Stimulated activated CD4-positive, alpha-beta T cell treated with anti-CD3 and anti-CD28 coated beads, TNF-alpha, amount 100 ng/mL, for 1 hour (primary cell): ENCODE data around the gene PORCN.
"Not testable (repeated sequence)": the region's sequence is repeated elsewhere in the genome, so short reads cannot be mapped to it uniquely, and the experiment has no call there.

Experiments used
- DNase-seq, 3 donors: peaks; one replicate each; pipeline ENCODE4 v3.0.0-alpha.2; 2020; ENCODE audit warnings: low read depth in 3 of 3, low spot score in 1 of 3

PORCN gene

DNA sequence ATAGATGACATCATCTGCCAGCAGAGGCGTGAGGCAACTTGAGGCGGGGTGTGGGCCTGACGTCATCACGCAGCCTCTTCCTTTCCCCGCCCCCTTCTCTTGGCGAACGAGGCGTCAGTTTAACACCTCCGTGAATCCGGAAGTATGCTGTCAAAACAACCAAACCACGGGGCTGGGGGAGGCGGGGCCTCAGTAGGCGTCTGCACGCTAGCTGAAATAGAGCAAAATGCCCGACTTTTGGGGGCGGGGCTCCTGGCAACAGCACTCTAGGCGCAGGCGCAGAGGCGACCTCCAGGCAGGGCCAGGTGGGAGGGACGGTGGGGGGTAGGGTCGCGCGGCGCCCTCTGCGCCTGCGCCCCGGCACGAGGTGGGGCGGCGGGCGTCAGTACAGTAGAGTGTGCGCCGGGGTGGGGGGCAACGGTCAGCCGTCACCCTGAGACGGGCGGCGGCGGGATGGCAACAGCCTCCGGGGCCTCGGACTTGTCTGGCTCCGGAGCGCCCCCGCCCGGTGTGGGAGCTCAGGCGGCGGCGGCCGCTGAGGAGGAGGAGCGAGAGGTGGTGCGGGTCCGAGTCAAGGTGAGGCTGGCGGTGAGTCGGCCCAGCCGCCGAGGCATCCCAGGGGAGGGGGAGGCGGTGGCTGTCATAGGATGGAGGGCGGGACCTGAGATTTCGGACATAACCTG lies 30.7 kb downstream of the PORCN start, which contains the start of gene TBC1D25:
TBC1D25 (plus strand) TSS at position 370 of the 683 bp plus-strand sequence; CDS start at position 454, 84 bp downstream.
- peak; percentile 90 to 95 (median 93) for DNase-seq

DNA sequence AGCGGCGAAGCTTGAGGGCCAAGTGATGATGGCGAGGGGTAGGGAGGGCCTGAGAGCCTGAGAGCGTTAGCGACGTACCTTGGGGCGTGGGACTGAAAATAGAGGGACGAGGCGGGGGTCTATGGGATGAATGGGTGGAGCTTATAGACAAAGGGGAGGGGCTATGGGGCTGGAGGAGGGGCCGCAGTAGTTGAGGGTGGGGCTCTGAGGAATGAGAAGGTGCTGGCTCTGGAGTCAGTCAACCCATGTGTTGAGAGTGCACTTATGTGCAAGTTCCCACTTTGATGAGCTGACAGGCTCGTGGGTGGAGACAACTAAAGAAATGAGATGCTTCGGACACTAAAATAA lies 31.2 kb downstream of the PORCN start:
- DNase-seq, result peak in 1 of 3 donors; percentile 24

DNA sequence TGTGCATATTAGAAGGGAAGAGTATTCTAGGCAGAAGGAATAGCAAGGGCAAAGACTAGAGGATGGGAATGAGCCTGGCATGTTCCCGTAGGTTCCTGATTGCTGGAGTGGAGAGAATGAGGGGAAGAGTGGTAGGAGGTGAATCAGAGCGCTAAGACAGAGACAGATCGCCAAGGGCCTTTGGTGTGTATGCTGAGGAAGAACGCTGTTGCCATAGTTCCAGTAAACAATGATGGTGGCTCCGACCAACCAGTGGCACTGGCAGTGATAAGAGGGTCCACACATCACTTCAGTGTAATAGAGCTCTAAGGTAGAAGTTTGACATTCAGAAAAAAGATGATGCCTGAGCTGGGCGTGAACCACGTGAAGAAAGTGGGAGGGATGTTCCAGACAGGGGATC lies 31.7 kb downstream of the PORCN start:
- no peak for DNase-seq

DNA sequence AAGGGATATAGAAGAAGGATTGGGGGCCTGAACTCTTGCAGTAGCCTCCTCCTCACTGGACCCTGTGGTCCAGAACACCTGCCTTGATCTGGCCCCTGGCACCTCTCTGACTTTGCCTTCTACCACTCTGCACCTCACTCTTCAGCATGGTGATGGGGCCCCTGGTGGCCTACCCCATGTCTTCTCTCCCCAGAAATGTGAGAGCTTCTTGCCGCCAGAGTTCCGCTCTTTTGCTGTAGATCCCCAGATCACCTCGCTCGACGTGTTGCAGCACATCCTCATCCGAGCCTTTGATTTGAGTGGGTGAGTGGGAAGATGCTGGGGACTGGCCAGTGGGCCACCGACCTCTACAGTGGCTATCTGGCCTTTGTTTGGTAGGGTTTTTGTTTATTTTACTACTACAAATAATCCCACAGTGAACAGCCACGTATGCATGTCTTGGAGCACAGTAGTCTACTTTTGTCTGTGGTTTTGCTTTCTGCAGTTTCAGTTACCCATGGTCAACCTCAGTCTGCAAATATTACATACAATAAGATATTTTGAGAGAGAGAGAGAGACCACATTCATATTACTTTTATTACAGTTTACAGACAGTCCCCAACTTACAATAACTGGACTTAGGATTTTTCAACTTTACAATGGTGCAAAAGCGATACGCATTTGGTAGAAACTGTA lies 32.5 kb downstream of the PORCN start:
- DNase-seq, result no peak

DNA sequence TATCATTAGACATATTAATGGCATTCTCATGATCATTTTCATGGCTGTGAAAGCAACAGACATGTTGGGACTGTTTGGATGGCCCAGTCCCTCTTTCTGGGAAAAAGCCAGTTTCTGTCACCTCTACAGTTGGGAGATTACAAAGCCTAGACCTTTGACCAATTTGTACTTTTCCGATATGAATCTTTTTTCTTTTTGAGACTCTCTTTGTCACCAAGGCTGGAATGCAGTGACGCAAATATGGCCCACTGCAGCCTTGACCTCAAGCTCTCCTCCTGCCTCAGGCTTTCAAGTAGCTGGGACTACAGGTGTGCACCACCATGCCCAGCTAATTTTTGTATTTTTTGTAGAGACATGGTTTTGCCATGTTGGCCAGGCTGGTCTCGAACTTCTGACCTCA lies 40.1 kb downstream of the PORCN start:
- DNase-seq, result no peak

DNA sequence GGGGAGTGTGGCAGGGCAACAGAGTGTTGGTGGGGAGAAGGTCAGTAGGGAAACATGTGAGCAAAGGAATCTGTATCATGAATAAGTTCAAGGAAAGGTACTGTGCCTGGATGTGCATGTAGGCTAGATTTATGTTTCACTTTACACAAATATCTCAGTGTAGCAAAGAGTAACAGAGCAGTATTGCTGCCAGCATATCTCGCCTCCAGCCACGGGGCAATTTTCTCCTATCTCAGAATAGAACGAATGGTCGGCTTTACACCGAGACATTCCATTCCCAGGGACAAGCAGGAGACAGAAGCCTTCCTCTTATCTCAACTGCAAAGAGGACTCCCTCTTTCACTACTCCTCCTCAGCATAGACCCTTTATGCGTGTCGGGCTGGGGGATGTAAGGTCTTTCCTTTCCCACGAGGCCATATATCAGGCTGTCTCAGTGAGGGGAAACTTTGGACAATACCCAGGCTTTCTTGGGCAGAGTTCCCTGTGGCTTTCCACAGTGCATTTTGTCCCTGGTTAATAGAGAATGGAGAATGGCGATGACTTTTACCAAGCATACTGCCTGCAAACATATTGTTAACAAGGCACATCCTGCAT lies 47.0 kb downstream of the PORCN start:
- not testable (repeated sequence) for DNase-seq

DNA sequence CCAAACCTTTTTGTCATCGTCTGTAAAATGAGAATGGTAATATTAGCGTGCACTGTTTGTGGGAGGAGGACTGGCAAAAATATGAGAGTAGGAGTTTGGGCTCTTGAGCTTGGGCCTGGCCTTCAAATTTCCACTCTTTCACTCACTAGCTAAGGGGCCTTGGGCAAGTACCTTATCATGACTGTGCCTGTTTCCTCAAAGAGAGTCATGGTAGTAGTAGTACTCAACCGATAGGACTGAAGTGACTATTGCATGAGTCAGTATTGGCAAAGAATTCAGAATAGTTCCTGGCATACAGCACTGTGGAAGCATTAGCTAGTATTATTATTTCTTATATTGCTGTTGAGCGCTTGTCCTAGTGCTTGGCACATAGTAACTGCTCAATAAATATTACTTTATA lies 49.5 kb downstream of the PORCN start:
- DNase-seq, result no peak

DNA sequence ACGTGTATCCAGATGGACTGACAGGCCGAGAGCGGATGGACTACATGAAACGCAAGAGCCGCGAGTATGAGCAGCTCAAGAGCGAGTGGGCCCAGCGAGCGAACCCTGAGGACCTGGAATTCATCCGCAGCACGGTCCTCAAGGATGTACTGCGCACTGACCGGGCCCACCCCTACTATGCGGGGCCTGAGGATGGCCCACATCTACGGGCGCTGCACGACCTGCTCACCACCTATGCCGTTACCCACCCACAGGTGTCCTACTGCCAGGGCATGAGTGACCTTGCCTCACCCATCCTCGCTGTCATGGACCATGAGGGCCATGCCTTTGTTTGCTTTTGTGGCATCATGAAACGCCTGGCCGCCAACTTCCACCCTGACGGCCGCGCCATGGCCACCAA lies 50.8 kb downstream of the PORCN start:
- DNase-seq, result no peak

DNA sequence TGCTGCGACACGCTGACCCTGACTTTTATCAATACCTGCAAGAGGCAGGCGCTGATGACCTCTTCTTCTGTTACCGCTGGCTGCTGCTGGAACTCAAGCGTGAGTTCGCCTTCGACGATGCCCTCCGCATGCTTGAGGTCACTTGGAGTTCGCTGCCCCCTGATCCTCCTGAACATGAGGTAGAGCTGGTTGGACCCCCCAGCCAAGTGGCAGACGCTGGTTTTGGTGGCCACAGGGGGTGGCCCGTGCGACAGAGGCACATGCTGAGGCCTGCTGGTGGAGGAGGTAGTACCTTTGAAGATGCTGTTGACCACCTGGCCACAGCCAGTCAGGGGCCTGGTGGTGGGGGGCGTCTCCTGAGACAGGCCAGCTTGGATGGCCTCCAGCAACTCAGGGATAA lies 51.3 kb downstream of the PORCN start:
- no peak for DNase-seq

DNA sequence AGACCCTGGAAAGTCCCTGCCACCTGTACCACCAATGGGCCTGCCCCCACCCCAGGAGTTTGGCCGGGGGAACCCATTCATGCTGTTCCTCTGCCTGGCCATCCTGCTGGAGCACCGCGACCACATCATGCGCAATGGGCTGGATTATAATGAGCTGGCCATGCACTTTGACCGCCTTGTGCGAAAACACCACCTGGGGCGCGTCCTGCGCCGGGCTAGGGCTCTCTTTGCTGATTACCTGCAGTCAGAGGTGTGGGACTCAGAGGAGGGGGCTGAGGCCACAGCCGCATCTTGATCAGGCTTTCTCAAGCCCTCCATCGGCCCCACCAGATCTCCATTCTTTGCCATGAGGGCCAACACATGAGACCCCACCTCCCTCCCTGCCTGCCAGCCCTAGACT lies 51.9 kb downstream of the PORCN start:
- no peak for DNase-seq

DNA sequence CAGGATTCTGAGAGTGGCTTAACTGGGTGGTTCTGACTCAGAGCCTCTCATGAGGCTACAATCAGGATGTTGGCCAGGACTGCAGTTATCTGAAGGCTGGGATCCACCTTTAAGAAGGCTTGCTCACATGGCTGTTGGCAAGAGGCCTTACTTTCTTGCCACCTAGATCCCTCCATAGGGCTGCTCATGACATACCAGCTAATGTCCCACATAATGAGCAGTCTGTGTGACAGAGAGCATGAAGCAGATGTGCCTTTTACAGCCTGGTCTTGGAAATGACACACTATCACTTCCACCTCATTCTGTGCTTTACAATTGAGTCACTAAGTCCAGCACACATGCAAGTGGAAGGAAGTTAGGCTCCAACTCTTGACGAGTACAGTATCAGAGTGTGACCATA lies 61.2 kb downstream of the PORCN start:
- DNase-seq, result no peak
